Uterus (tissue), 4 donors: ENCODE data around the gene CLCN3. TPM values are rescaled to one million over a fixed set of nuclear protein-coding genes. Genes with fewer than 3 reads are reported as not detected.

ENCODE experiments used
- DNase-seq, 2 donors: peaks; one replicate each; pipeline ENCODE4 v3.0.0-alpha.2; 2019 to 2020
- H3K27ac ChIP-seq, 2 donors: fragments of 200-600 bp; sonication (generic); 1 replicate in 1 of 2; 2 replicates in 1 of 2; pipeline ENCODE4 v1.5.1; 2016 to 2018
- H3K27me3 ChIP-seq, 2 donors: fragments of 200-600 bp; sonication (generic); one replicate each; pipeline ENCODE4 v1.5.1; 2018 to 2019; ENCODE audit warnings: control low read depth in 1 of 2
- H3K36me3 ChIP-seq, 2 donors: fragments of 200-600 bp; sonication (generic); one replicate each; pipeline ENCODE4 v1.5.1; 2019; ENCODE audit warnings: control low read depth in 1 of 2
- H3K4me1 ChIP-seq, 2 donors: fragments of 200-600 bp; sonication (generic); one replicate each; pipeline ENCODE4 v1.5.1; 2018 to 2019; ENCODE audit warnings: control low read depth in 1 of 2
- H3K4me3 ChIP-seq, 2 donors: fragments of 200-600 bp; sonication (generic); 1 replicate in 1 of 2; 2 replicates in 1 of 2; pipeline ENCODE4 v1.5.1; 2018 to 2019; ENCODE audit warnings: mild to moderate bottlenecking in 1 of 2
- H3K9me3 ChIP-seq, 2 donors: fragments of 200-600 bp; sonication (generic); one replicate each; pipeline ENCODE4 v1.5.1; 2019; ENCODE audit warnings: control low read depth in 1 of 2
- CTCF ChIP-seq, 4 experiments: fragments of 200-600 bp in 2 of 4; fragments of 450-650 bp in 2 of 4; sonication (generic) in 2 of 4; IDR thresholded peaks; one replicate each; pipeline ENCODE4 v1.5.1; 2016 to 2019; ENCODE audit warnings: antibody characterized with exemption in 4 of 4, mild to moderate bottlenecking in 2 of 4, moderate library complexity in 1 of 4
- POLR2A ChIP-seq, 2 donors: fragments of 450-650 bp; IDR thresholded peaks; one replicate each; pipeline ENCODE4 v1.6.1; 2016; ENCODE audit warnings: antibody characterized with exemption in 2 of 2, mild to moderate bottlenecking in 1 of 2, moderate library complexity in 1 of 2
- intact Hi-C: fragments of 100-400 bp; cut with DNase I; formaldehyde crosslinking; loops from one replicate; pipeline ENCODE4 v1.15.1; 2023; ENCODE audit warnings: low total_unique reads
- total RNA-seq, 4 donors: library from RNA; depleted of rRNA in 3 of 4; stranded (reverse); fragments of >200 nt in 3 of 4; gene quantifications; one replicate each; pipeline versions ENCODE4 v1.1.0 to v1.2.4, GENCODE V29; 2014 to 2023
- donor health status: DM: yes; HTN: yes; CAD: no.

Gene CLCN3
- total RNA-seq, 4 donors from 2014 or later: 12.4 to 57.3 (median 33.5) TPM

DNA sequence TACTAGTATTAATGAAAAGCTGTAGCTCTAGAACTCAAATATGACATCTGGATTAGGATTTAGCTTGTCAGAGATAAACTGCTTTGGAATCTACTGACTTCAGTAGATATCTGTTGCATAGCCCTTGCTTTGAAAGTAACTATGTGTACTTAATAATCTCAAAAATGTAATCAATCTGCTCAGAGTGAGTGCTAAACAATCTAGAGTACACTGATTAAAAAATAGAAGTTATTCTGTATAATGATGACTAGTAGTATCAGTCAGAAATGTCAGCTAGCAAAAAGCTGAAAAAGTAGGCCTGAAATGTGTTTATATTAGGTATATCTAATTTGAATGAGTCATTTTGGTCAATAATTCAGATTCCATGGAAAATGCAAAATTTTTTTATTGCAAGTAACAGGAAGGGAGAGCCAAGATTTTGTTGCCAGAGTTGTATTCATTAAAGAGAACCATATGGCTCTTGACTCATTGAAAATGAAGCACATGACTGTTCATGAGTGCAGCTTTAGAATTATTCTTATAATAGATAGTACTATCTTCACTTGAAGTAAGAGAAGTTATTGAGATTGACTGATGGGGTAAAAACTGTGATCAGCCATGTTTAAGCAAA is 20.0 kb downstream of the CLCN3 start:
- intact Hi-C loops: no loop called here
- H3K4me1 ChIP-seq: no peaks in the 10 kb centered on the region
- DNase-seq: no peak
- no peaks in the 10 kb centered on the region for H3K27me3 ChIP-seq
- no peaks in the 10 kb centered on the region for H3K36me3 ChIP-seq
- no peaks in the 10 kb centered on the region for H3K9me3 ChIP-seq
- TF ChIP-seq CTCF (IDR thresholded peaks at IDR 0.05): no peak
- TF ChIP-seq POLR2A (IDR thresholded peaks at IDR 0.05): no peak
- H3K27ac ChIP-seq: peak overlapping the region in 1 of 2 donors; percentile 41
- no peak overlapping the region for H3K4me3 ChIP-seq

DNA sequence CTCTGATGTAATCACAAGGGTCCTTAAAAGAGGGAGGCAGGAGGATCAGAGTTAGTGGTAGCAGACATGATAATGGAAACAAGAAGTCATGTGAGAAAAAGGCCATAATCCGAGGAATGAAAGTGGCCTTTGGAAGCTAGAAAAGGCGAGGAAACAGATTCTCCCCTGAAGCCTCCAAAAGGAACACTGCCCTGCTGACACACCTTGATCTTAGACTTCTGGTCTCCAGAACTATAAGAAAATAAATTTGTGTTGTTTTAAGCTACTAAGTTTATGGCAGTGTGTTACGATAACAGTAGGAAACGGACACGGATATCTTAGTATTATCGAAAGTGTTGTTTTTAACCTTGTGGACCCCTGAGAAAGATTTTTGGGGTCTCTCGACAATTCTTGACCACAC is 24.4 kb downstream of the CLCN3 start:
- no peak for TF ChIP-seq CTCF (IDR thresholded peaks at IDR 0.05)
- no peak for TF ChIP-seq POLR2A (IDR thresholded peaks at IDR 0.05)
- no peak for DNase-seq
- Histone ChIP-seq H3K27me3 (no peaks in the 10 kb centered on the region), H3K4me1 (no peaks in the 10 kb centered on the region), H3K9me3 (no peaks in the 10 kb centered on the region), H3K4me3 (no peak overlapping the region), H3K27ac (no peak overlapping the region), H3K36me3 (no peaks in the 10 kb centered on the region)
- intact Hi-C loops: no loop called here

DNA sequence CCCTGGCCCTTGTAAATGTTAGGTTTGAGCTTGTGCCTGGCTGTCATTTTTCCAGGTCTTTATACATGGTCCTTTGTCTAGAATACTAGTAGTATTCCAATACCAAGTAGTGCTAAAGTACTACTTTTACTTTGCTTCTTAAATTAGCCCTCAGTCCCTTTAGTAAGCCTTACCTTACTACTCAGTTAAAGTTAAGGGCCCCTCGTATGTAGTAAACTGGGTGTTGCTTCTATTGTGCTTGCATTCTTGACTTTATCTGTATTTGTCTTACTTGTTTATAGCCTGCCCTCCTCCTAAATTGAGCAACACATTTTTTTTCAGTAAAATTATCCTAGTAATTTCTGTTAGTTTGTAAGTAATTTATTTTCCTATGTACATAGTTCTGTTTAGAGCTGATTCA is 25.2 kb downstream of the CLCN3 start:
- intact Hi-C loops: no loop called here

GRCh38 chr4:169649545-169650226 is 29.3 kb downstream of the CLCN3 start:
- intact Hi-C loops: no loop called here
- DNase-seq: no peak
- H3K36me3 ChIP-seq: no peaks in the 10 kb centered on the region
- TF ChIP-seq CTCF (IDR thresholded peaks at IDR 0.05): no peak
- TF ChIP-seq POLR2A (IDR thresholded peaks at IDR 0.05): no peak
- H3K9me3 ChIP-seq: no peaks in the 10 kb centered on the region
- H3K27me3 ChIP-seq: no peaks in the 10 kb centered on the region
- no peak overlapping the region for H3K27ac ChIP-seq
- H3K4me1 ChIP-seq: no peaks in the 10 kb centered on the region
- H3K4me3 ChIP-seq: no peak overlapping the region

More for the DNA sequence above, 25.2 kb downstream of the CLCN3 start:
- Histone ChIP-seq H3K27ac (no peak overlapping the region), H3K36me3 (no peaks in the 10 kb centered on the region), H3K4me1 (no peaks in the 10 kb centered on the region), H3K27me3 (no peaks in the 10 kb centered on the region), H3K4me3 (no peak overlapping the region), H3K9me3 (no peaks in the 10 kb centered on the region)
- no peak for DNase-seq
- TF ChIP-seq POLR2A (IDR thresholded peaks at IDR 0.05) (no peak), CTCF (IDR thresholded peaks at IDR 0.05) (no peak)

DNA sequence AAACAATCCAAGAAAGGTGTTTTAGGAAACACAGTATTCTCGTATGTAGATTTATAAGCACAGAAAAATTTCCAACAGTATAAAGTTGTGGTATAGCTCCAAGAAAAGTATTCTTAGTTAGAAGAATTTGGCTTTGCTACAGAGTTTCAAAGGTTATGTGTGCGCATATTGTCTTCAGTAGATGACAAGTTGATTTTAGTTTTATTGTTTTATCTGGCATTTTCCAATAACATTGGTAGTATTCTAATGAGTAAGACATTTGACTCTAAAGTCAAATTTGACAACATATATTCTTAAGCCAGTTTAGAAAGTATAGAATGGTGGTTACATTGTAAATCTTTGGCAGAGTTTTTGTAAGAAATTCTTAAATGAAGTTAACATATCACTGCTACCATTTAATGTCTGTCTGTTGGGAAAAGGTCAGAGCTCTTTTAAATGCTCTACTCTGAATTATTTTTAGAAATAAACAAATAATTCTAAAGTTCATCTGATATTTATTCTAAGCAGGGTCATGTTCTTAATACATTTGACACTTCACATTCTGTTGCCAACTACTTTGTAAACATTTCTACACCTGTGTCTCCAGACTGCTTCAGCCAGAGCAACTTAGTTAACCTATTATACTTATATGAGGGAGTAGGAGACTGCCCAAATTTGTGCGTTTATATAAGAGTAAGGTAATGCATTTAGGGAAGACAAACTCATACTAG is 30.0 kb downstream of the CLCN3 start:
- H3K4me1 ChIP-seq: no peaks in the 10 kb centered on the region
- no peaks in the 10 kb centered on the region for H3K36me3 ChIP-seq
- TF ChIP-seq POLR2A (IDR thresholded peaks at IDR 0.05): no peak
- no peak for TF ChIP-seq CTCF (IDR thresholded peaks at IDR 0.05)
- no peak for DNase-seq
- no peak overlapping the region for H3K4me3 ChIP-seq
- no peaks in the 10 kb centered on the region for H3K27me3 ChIP-seq
- H3K27ac ChIP-seq: no peak overlapping the region
- intact Hi-C loops: no loop called here
- no peaks in the 10 kb centered on the region for H3K9me3 ChIP-seq
